K562 (cell line): ENCODE measurements around the gene CIAO3. TPM values are rescaled to one million over a fixed set of nuclear protein-coding genes. Genes with fewer than 3 reads are reported as not detected.

Experiments used
- ATAC-seq: fragments of 200-7000 bp; cut with Tn5 transposase; 3 replicates; pipeline ENCODE4 v1.9.1; 2020; ENCODE audit warnings: moderate library complexity
- BruUV-seq: library from RNA; stranded (reverse); fragments of 400-500 nt; replicated peaks from 2 replicates; lab custom pipeline; 2021; lab: Mats Ljungman, UMichigan
- CTCF ChIA-PET: fragments of 300-600 bp; formaldehyde crosslinking; extraction: SDS; loops from one replicate; lab custom pipeline; 2021; ENCODE audit warnings: low intra/inter-chr PET ratio; lab: Yijun Ruan, JAX
- POLR2A ChIA-PET: fragments of 300-600, 350-650 bp; sonication (Branson Sonifier 250); formaldehyde crosslinking; extraction: SDS; loops from one replicate; lab custom pipeline; 2021; ENCODE audit warnings: antibody characterized with exemption, inconsistent platforms; lab: Yijun Ruan, JAX
- DNase-seq, 4 experiments: peaks; one replicate each; pipeline versions ENCODE4 v3.0.0 to v3.0.0-alpha.2; 2011 to 2018; ENCODE audit warnings: low spot score in 3 of 4, mixed read lengths in 3 of 4; ENCODE audit errors: extremely low read depth in 1 of 4
- FAIRE-seq: peaks from 2 replicates; lab custom pipeline; 2011; peaks lifted over from hg19 to GRCh38; lab: Jason Lieb, UNC
- H2AFZ ChIP-seq: 2 replicates; pipeline ENCODE4 v1.6.0; 2011; ENCODE audit warnings: low read depth, low read length, control low read depth, inconsistent platforms
- H3K27ac ChIP-seq: fragments of 200-600 bp; 3 replicates; pipeline ENCODE4 v1.8.0; 2011; ENCODE audit warnings: low read depth, mild to moderate bottlenecking, control low read depth, inconsistent platforms, low read length, moderate library complexity, mixed read lengths; ENCODE audit errors: extremely low read depth
- H3K27me3 ChIP-seq, 2 experiments: fragments of 300-600 bp in 1 of 2; 2 replicates in 1 of 2; 3 replicates in 1 of 2; pipeline versions ENCODE4 v1.6.0 to v1.8.0; 2011; ENCODE audit warnings: inconsistent platforms in 2 of 2, low read length in 2 of 2, mild to moderate bottlenecking in 1 of 2, mixed read lengths in 1 of 2, moderate library complexity in 1 of 2; ENCODE audit not compliant: control insufficient read depth in 2 of 2, insufficient read depth in 2 of 2
- H3K36me3 ChIP-seq: fragments of 300-600 bp; 3 replicates; pipeline ENCODE4 v1.8.0; 2011; ENCODE audit warnings: mild to moderate bottlenecking, low read length, inconsistent platforms; ENCODE audit not compliant: control insufficient read depth, insufficient read depth
- H3K4me1 ChIP-seq, 2 experiments: fragments of 200-600 bp in 1 of 2; replicated peaks in 1 of 2; 2 replicates in 1 of 2; 3 replicates in 1 of 2; pipeline versions ENCODE4 v1.5.1 to v1.8.0; 2011; ENCODE audit warnings: inconsistent platforms in 2 of 2, low read length in 2 of 2, mild to moderate bottlenecking in 1 of 2, mixed read lengths in 1 of 2, moderate library complexity in 1 of 2; ENCODE audit not compliant: control insufficient read depth in 2 of 2, insufficient read depth in 2 of 2
- H3K4me2 ChIP-seq: 2 replicates; pipeline ENCODE4 v1.6.1; 2011; ENCODE audit warnings: low read length, control low read depth, inconsistent platforms, mixed read lengths; ENCODE audit not compliant: insufficient read depth
- H3K4me3 ChIP-seq: fragments of 200-600 bp; sonication (generic), shearing (Covaris generic); 2 replicates; pipeline ENCODE4 v1.5.1; 2016; ENCODE audit warnings: control low read depth, inconsistent platforms
- H3K79me2 ChIP-seq: fragments of 200-600 bp; 3 replicates; pipeline ENCODE4 v1.8.0; 2011; ENCODE audit warnings: low read length, inconsistent platforms; ENCODE audit not compliant: control insufficient read depth, insufficient read depth
- H3K9ac ChIP-seq, 2 experiments: 2 replicates each; pipeline versions ENCODE4 v1.6.0 to v1.6.1; 2011; ENCODE audit warnings: low read depth in 2 of 2, low read length in 2 of 2, control low read depth in 1 of 2, inconsistent platforms in 1 of 2, mild to moderate bottlenecking in 1 of 2, mixed read lengths in 1 of 2; ENCODE audit not compliant: insufficient read depth in 1 of 2
- H3K9me1 ChIP-seq: one replicate; pipeline ENCODE4 v1.6.0; 2011; ENCODE audit warnings: inconsistent platforms, mild to moderate bottlenecking, low read length, moderate library complexity; ENCODE audit not compliant: control insufficient read depth, insufficient read depth
- H3K9me3 ChIP-seq: replicated peaks from 2 replicates; pipeline ENCODE4 v1.5.1; 2011; ENCODE audit warnings: low read depth, low read length, inconsistent platforms; ENCODE audit not compliant: control insufficient read depth, insufficient read depth
- H4K20me1 ChIP-seq: replicated peaks from 2 replicates; pipeline ENCODE4 v1.6.1; 2011; ENCODE audit warnings: low read length, inconsistent platforms, mixed read lengths; ENCODE audit not compliant: control insufficient read depth, insufficient read depth
- ARHGAP35 ChIP-seq: fragments of 450-650 bp; IDR thresholded peaks from 2 replicates; pipeline ENCODE4 v1.6.1; 2018; ENCODE audit not compliant: partially characterized antibody
- ARID2 ChIP-seq: fragments of 450-650 bp; IDR thresholded peaks from 2 replicates; pipeline ENCODE4 v1.6.1; 2017; ENCODE audit warnings: antibody characterized with exemption, mild to moderate bottlenecking
- CBX1 ChIP-seq: sonication (generic); IDR thresholded peaks from 2 replicates; pipeline ENCODE4 v1.6.1; 2016; ENCODE audit warnings: antibody characterized with exemption, low read depth, mild to moderate bottlenecking
- CHD2 ChIP-seq: IDR thresholded peaks from 2 replicates; pipeline ENCODE4 v1.6.1; 2011; ENCODE audit warnings: low read depth, low read length
- E2F6 ChIP-seq, 2 experiments: IDR thresholded peaks; 2 replicates each; pipeline ENCODE4 v1.6.1; 2011; ENCODE audit warnings: borderline replicate concordance in 1 of 2, control low read depth in 1 of 2, low read depth in 1 of 2, low read length in 1 of 2, mild to moderate bottlenecking in 1 of 2, mixed read lengths in 1 of 2, moderate library complexity in 1 of 2; ENCODE audit not compliant: insufficient read depth in 1 of 2, insufficient read length in 1 of 2, poor library complexity in 1 of 2, severe bottlenecking in 1 of 2; ENCODE audit errors: extremely low read depth in 1 of 2
- ETV5 ChIP-seq: sonication (generic); formaldehyde crosslinking; IDR thresholded peaks from 2 replicates; pipeline ENCODE4 v1.4.0; 2020; ENCODE audit warnings: low read depth, mild to moderate bottlenecking, missing genetic modification reagents
- GABPB2 ChIP-seq: fragments of 250-450 bp; sonication (Bioruptor Pico); conservative IDR thresholded peaks from 2 replicates; pipeline ENCODE4 v1.5.1; 2021; ENCODE audit warnings: mild to moderate bottlenecking
- KDM5B ChIP-seq: fragments of 200-600 bp; sonication (generic); IDR thresholded peaks from 2 replicates; pipeline ENCODE4 v1.6.1; 2012; ENCODE audit warnings: low read depth, mild to moderate bottlenecking, moderate library complexity, low read length, control low read depth, inconsistent platforms; ENCODE audit not compliant: insufficient replicate concordance
- PCBP1 ChIP-seq: fragments of 200-400 bp; formaldehyde crosslinking; IDR thresholded peaks from 2 replicates; pipeline ENCODE4 v1.6.1; 2018; ENCODE audit warnings: mild to moderate bottlenecking, low read depth, low read length; ENCODE audit not compliant: poor library complexity, severe bottlenecking
- POLR2A ChIP-seq: fragments of 450-650 bp; conservative IDR thresholded peaks from 2 replicates; pipeline ENCODE4 v1.6.1; 2016
- RBBP5 ChIP-seq: fragments of 200-600 bp; sonication (generic); IDR thresholded peaks from 2 replicates; pipeline ENCODE4 v1.6.1; 2012; ENCODE audit warnings: borderline replicate concordance, mild to moderate bottlenecking, low read length, control low read depth, inconsistent platforms; ENCODE audit not compliant: insufficient read depth, poor library complexity, severe bottlenecking
- RBFOX2 ChIP-seq: fragments of 200-400 bp; formaldehyde crosslinking; IDR thresholded peaks from 2 replicates; pipeline ENCODE4 v1.6.1; 2017; ENCODE audit warnings: low read depth, mild to moderate bottlenecking, low read length, moderate library complexity
- RHOXF2B ChIP-seq: fragments of 250-450 bp; sonication (Bioruptor Pico); conservative IDR thresholded peaks from 2 replicates; pipeline ENCODE4 v1.5.1; 2021
- SUPT5H ChIP-seq: fragments of 450-650 bp; IDR thresholded peaks from 2 replicates; pipeline ENCODE4 v1.6.1; 2016
- XRCC3 ChIP-seq: fragments of 450-650 bp; IDR thresholded peaks from 2 replicates; pipeline ENCODE4 v1.6.1; 2017; ENCODE audit warnings: mild to moderate bottlenecking, moderate library complexity
- ZKSCAN1 ChIP-seq: fragments of 150-350 bp; IDR thresholded peaks from 2 replicates; pipeline ENCODE4 v1.6.1; 2016; ENCODE audit warnings: low read depth, low read length
- WGBS: fragments of 100-300 bp; shearing (Covaris generic); methylation state at CpG from one replicate; pipeline ENCODE4 v1.1.6; 2016; ENCODE audit warnings: low coverage, mixed read lengths; ENCODE audit not compliant: insufficient coverage; ENCODE audit errors: missing lambda C conversion rate; 5-methylcytosine and 5-hydroxymethylcytosine counted together
- in situ Hi-C: fragments of 300-500 bp; cut with MboI; formaldehyde crosslinking; loops from 4 replicates; pipeline ENCODE4 v1.15.0; 2018; ENCODE audit warnings: inconsistent platforms, mixed read lengths
- intact Hi-C: fragments of 100-400 bp; cut with micrococcal nuclease; formaldehyde crosslinking; loops from 2 replicates; pipeline ENCODE4 v1.14.2; 2022
- polyA plus RNA-seq, 8 experiments: library from polyadenylated mRNA; depleted of rRNA in 4 of 8; stranded (reverse) in 5 of 8; unstranded in 3 of 8; fragments of >200 nt; fragmentation: Nextera tagmentation in 2 of 8; fragmentation: Illumina TruSeq in 1 of 8; extraction: Ambion mirVana in 2 of 8; extraction: Trizol in 1 of 8; gene quantifications; 2 replicates each; pipeline versions ENCODE4 v1.2.1 to v1.2.3, GENCODE V29; 2011 to 2014; ENCODE audit warnings: inconsistent platforms in 1 of 8, missing spikeins in 1 of 8
- total RNA-seq, 7 experiments: library from RNA; depleted of rRNA in 6 of 7; stranded (reverse); fragments of >200 nt in 6 of 7; fragmentation: Illumina TruSeq in 2 of 7; extraction: Trizol in 2 of 7; gene quantifications; 2 replicates each; pipeline versions ENCODE4 v1.2.1 to v1.2.3, GENCODE V29; 2011 to 2021; ENCODE audit warnings: low replicate concordance in 1 of 7

CIAO3 gene
- total and polyA plus RNA-seq, 9 of the 15 experiments (the other 6 are each of a cell fraction or from before 2014, with no cell fraction given), result 2.2 to 35.6 (median 18.7) TPM

- TF ChIP-seq ARHGAP35 (no peak), RHOXF2B (peak; percentile 93; the same call in 1 of the 2 replicates), RBBP5 (peak; percentile 66), GABPB2 (0 out of 2 replicates have a peak, but pooled peaks have one; percentile 54)
These were observed 57.3 kb downstream of the CIAO3 start (continued) for GRCh38 chr16:683396-684070.

- Histone ChIP-seq H3K9me3 (no peaks in the 10 kb centered on the region), H3K36me3 (peaks cover 58% of the 10 kb centered on the region), H4K20me1 (peaks cover 21% of the 10 kb centered on the region), H3K27ac (peak overlapping the region; percentile 88), H3K9ac (peak overlapping the region; percentile 83 to 98; a peak in 3 of 4 replicates), H3K79me2 (peaks cover 41% of the 10 kb centered on the region), H3K4me3 (peak overlapping the region; percentile 98), H3K27me3 (no peaks in the 10 kb centered on the region), H3K4me2 (peak overlapping the region; percentile 75), H3K4me1 (peaks cover 33 to 98% of the 10 kb centered on the region in 2 experiments), H2AFZ (no peak overlapping the region), H3K9me1 (peaks cover 11% of the 10 kb centered on the region)
- CTCF ChIA-PET, result interaction anchor here (0.6 kb wide), 1 partner anchor 14 kb away, joined by 3 read pairs; no protein-coding TSS in a partner anchor
- BruUV-seq, result TSS peak; percentile 62
- no peak for DNase-seq
- 67% methylated on average over 35 of the region's 36 CpGs for WGBS
- in situ Hi-C loops (no loop called here), intact Hi-C loops (loop anchor here (5.0 kb wide), 1 partner anchor 285 kb away; the partner anchor contains the start of gene NME4)
- no peak for ATAC-seq
- FAIRE-seq, result peak; percentile 23
- POLR2A ChIA-PET, result interaction anchor here (1.1 to 1.4 kb wide), 2 partner anchors 10 to 156 kb away, joined by 3 to 4 read pairs; partner anchors contain the start of gene CAPN15
- TF ChIP-seq KDM5B (peak; percentile 11), CHD2 (no peak), CBX1 (peak; percentile 53; the same call in 1 of the 2 replicates), SUPT5H (peak; percentile 12; the same call in 1 of the 2 replicates), XRCC3 (no peak), PCBP1 (peak; percentile 50), ARID2 (no peak), E2F6 (IDR thresholded peaks at IDR 0.05; ENCODE audit: borderline replicate concordance in 1 of 2, extremely low read depth in 1 of 2, insufficient read depth in 1 of 2, insufficient read length in 1 of 2, low read depth in 1 of 2, low read length in 1 of 2, poor library complexity in 1 of 2, severe bottlenecking in 1 of 2) (peak in 1 of 2 experiments; percentile 6), ETV5 (CRISPR knock-in tag) (no peak), ZKSCAN1 (no peak), RBFOX2 (peak; percentile 13), POLR2A (peak; percentile 38; the same call in 1 of the 2 replicates)
These were observed 58.1 kb downstream of the CIAO3 start for GRCh38 chr16:682493-683395.
